ENCODE data around the gene OR2AT4.
"Not testable (repeated sequence)": the region's sequence is repeated elsewhere in the genome, so short reads cannot be mapped to it uniquely, and the experiment has no call there.

Gene OR2AT4

GRCh38 chr11:75101424-75102128 is 4.9 kb upstream of the OR2AT4 start:
- no peaks in the 10 kb centered on the region for H3K9me3 ChIP-seq (replicated peaks; ENCODE audit: low read length)
- H3K4me2 ChIP-seq (ENCODE audit: low read length) = no peak overlapping the region
- H3K4me3 ChIP-seq (ENCODE audit: low read length) = no peak overlapping the region
- no peak overlapping the region for H3K9ac ChIP-seq (ENCODE audit: low read depth, low read length)
- peaks cover 9% of the 10 kb centered on the region for H3K27me3 ChIP-seq (ENCODE audit: control insufficient read depth, insufficient read depth, low read length)
- no peaks in the 10 kb centered on the region for H3K36me3 ChIP-seq (ENCODE audit: insufficient read depth, low read length)
- peaks cover 24% of the 10 kb centered on the region for H3K4me1 ChIP-seq (ENCODE audit: control insufficient read depth, insufficient read depth, low read length)

DNA sequence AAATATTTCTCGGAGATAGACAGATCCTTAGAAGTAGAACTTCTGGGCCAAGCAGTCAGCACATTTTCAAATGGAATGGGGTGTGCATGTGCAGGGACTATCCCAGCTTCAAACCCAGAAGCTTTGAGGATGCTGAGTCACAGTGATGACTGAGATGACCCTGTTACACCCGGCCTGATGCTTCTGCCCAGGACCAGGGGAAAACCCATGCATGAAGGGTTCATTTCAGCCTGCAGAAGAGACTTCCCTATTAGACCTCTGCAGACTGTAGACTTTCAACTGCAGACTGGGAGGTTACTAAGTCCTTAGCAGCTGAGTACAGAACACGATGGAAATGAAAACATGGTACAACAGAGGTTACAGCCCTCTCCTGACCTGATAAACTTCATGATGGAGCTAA is 3.6 kb upstream of the OR2AT4 start:
- no peaks in the 10 kb centered on the region for H3K36me3 ChIP-seq (ENCODE audit: insufficient read depth, low read length)
- no peak overlapping the region for H3K4me3 ChIP-seq (ENCODE audit: low read length)
- H3K9me3 ChIP-seq (replicated peaks; ENCODE audit: low read length) = no peaks in the 10 kb centered on the region
- H3K9ac ChIP-seq (ENCODE audit: low read depth, low read length) = no peak overlapping the region
- peaks cover 19% of the 10 kb centered on the region for H3K4me1 ChIP-seq (ENCODE audit: control insufficient read depth, insufficient read depth, low read length)
- H3K4me2 ChIP-seq (ENCODE audit: low read length) = no peak overlapping the region
- peaks cover 18% of the 10 kb centered on the region for H3K27me3 ChIP-seq (ENCODE audit: control insufficient read depth, insufficient read depth, low read length)

- Histone ChIP-seq H3K4me3 (ENCODE audit: low read length) (no peak overlapping the region), H3K9me3 (replicated peaks; ENCODE audit: low read length) (no peaks in the 10 kb centered on the region), H3K27me3 (ENCODE audit: control insufficient read depth, insufficient read depth, low read length) (peaks cover 24% of the 10 kb centered on the region), H3K9ac (ENCODE audit: low read depth, low read length) (no peak overlapping the region), H3K36me3 (ENCODE audit: insufficient read depth, low read length) (no peaks in the 10 kb centered on the region), H3K4me2 (ENCODE audit: low read length) (no peak overlapping the region), H3K4me1 (ENCODE audit: control insufficient read depth, insufficient read depth, low read length) (peaks cover 17% of the 10 kb centered on the region)
Measured at GRCh38 chr11:75099635-75100034, 3.0 kb upstream of the OR2AT4 start.

DNA sequence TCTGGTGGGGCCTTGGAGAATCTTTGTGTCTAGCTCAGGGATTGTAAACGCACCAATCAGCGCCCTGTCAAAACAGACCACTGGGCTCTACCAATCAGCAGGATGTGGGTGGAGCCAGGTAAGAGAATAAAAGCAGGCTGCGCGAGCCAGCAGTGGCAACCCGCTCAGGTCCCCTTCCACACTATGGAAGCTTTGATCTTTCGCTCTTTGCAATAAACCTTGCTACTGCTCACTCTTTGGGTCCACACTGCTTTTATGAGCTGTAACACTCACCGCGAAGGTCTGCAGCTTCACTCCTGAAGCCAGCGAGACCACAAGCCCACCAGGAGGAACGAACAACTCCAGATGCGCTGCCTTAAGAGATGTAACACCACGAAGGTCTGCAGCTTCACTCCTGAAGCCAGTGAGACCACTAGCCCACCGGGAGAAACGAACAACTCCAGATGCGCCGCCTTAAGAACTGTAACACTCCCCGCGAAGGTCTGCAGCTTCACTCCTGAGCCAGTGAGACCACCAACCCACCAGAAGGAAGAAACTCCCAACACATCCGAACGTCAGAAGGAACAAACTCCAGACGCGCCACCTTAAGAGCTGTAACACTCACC is 2.3 kb upstream of the OR2AT4 start:
- H3K9ac ChIP-seq (ENCODE audit: low read depth, low read length); H3K4me2 ChIP-seq (ENCODE audit: low read length); H3K36me3 ChIP-seq (ENCODE audit: insufficient read depth, low read length); H3K9me3 ChIP-seq (replicated peaks; ENCODE audit: low read length); H3K4me3 ChIP-seq (ENCODE audit: low read length): not testable (repeated sequence)
- H3K4me1 ChIP-seq (ENCODE audit: control insufficient read depth, insufficient read depth, low read length) = peaks cover 17% of the 10 kb centered on the region
- peaks cover 30% of the 10 kb centered on the region for H3K27me3 ChIP-seq (ENCODE audit: control insufficient read depth, insufficient read depth, low read length)

GRCh38 chr11:75098181-75098580 is 1.5 kb upstream of the OR2AT4 start:
- H3K9ac ChIP-seq (ENCODE audit: low read depth, low read length); H3K4me2 ChIP-seq (ENCODE audit: low read length): not testable (repeated sequence)
- H3K27me3 ChIP-seq (ENCODE audit: control insufficient read depth, insufficient read depth, low read length) = peaks cover 32% of the 10 kb centered on the region

DNA sequence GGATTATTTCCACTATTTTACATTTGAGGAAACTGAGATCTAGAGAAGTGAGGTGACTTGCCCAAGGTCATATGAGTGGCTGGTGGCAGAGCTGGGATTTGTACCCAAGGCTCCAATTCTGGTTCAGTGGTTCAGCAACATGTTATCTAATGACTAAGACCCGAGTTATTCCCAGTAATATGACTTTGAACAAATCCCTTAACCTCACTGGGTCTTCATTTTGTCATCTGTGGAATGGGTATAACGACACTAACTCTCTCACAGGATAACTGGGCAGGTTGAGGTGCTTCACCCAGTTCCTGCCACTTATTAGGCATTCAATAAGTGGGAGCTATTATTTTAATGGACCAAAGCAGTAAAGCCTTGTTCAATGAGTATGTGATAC is 489 bp upstream of the OR2AT4 start:
- Histone ChIP-seq H3K36me3 (ENCODE audit: insufficient read depth, low read length) (no peaks in the 10 kb centered on the region), H3K27me3 (ENCODE audit: control insufficient read depth, insufficient read depth, low read length) (peaks cover 34% of the 10 kb centered on the region), H3K9ac (ENCODE audit: low read depth, low read length) (no peak overlapping the region), H3K9me3 (replicated peaks; ENCODE audit: low read length) (no peaks in the 10 kb centered on the region), H3K4me1 (ENCODE audit: control insufficient read depth, insufficient read depth, low read length) (peaks cover 9% of the 10 kb centered on the region), H3K4me3 (ENCODE audit: low read length) (no peak overlapping the region), H3K4me2 (ENCODE audit: low read length) (no peak overlapping the region)

More at GRCh38 chr11:75098181-75098580, 1.5 kb upstream of the OR2AT4 start:
- not testable (repeated sequence) for H3K4me3 ChIP-seq (ENCODE audit: low read length); H3K36me3 ChIP-seq (ENCODE audit: insufficient read depth, low read length); H3K9me3 ChIP-seq (replicated peaks; ENCODE audit: low read length)
- peaks cover 10% of the 10 kb centered on the region for H3K4me1 ChIP-seq (ENCODE audit: control insufficient read depth, insufficient read depth, low read length)

DNA sequence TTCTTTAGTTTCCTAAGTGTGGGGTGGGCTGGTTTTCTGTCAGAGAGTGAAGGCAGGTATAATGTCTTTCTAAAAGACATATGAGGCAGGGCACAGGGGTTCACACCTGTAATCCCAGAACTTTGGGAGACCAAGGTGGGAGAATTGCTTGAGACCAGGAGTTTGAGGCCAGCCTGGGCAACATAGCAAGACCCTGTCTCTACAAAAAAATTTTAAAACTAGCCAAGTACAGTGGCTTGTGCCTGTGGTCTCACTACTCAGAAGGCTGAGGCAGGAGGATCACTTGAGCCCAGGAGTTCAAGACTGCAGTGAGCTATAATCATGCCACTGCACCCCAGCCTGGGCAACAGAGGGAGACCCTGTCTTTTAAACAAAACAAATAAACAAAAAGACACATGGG is 2.3 kb downstream of the OR2AT4 start:
- not testable (repeated sequence) for H3K9ac ChIP-seq (ENCODE audit: low read depth, low read length); H3K9me3 ChIP-seq (replicated peaks; ENCODE audit: low read length); H3K4me3 ChIP-seq (ENCODE audit: low read length); H3K36me3 ChIP-seq (ENCODE audit: insufficient read depth, low read length); H3K4me2 ChIP-seq (ENCODE audit: low read length); H3K4me1 ChIP-seq (ENCODE audit: control insufficient read depth, insufficient read depth, low read length)
- H3K27me3 ChIP-seq (ENCODE audit: control insufficient read depth, insufficient read depth, low read length) = peaks cover 44% of the 10 kb centered on the region

- Histone ChIP-seq H3K36me3 (ENCODE audit: insufficient read depth, low read length) (no peaks in the 10 kb centered on the region), H3K9me3 (replicated peaks; ENCODE audit: low read length) (peaks cover 5% of the 10 kb centered on the region), H3K27me3 (ENCODE audit: control insufficient read depth, insufficient read depth, low read length) (peaks cover 57% of the 10 kb centered on the region), H3K4me2 (ENCODE audit: low read length) (no peak overlapping the region), H3K4me3 (ENCODE audit: low read length) (no peak overlapping the region), H3K9ac (ENCODE audit: low read depth, low read length) (no peak overlapping the region), H3K4me1 (ENCODE audit: control insufficient read depth, insufficient read depth, low read length) (no peaks in the 10 kb centered on the region)
Measured at GRCh38 chr11:75090671-75091177, 6.0 kb downstream of the OR2AT4 start.

DNA sequence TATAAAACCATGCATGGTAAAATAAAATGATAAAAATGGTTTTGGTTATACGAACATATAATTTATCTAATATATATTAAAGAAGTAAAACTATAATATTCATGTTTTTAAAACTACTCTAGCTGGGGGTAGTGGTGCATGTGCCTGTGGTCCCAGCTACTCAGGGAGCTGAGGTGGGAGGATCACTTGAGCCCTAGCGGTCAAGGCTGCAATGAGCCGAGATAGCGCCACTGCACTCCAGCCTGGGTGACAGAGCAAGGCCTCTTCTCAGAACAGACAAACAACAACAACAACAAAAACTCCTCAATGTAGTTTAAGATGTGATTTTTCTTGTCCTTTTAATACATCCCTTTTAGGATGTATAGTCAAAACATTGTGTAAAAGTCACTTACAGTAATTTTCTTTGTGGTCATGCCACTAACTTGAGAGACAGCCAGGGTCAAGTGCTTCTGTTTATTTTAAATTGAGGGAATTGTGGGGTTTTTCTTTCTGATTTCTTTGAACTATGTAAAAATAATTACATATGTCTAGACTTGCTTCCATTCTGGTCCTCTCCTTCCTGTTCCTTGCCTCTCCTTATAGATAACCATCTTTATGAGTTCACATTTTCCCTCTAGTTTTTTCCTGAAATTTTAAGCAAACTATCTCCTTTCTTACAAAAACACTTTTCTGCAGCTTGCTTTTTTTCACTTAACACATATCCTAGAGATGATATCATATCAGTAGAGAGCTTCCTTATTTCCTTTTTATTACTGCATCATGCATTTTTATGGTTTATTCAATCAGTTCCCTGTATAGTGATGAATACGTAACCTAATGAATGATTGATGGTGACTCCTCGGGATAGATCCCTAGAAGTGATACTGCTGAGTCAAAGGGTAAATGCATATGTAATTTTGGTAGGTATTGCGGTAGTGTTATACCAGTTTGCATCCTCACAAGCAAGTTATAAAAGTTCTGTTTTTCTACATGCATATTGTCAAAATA is 9.1 kb downstream of the OR2AT4 start:
- Histone ChIP-seq H3K9me3 (replicated peaks; ENCODE audit: low read length) (peaks cover 5% of the 10 kb centered on the region), H3K9ac (ENCODE audit: low read depth, low read length) (no peak overlapping the region), H3K36me3 (ENCODE audit: insufficient read depth, low read length) (no peaks in the 10 kb centered on the region), H3K27me3 (ENCODE audit: control insufficient read depth, insufficient read depth, low read length) (peaks cover 59% of the 10 kb centered on the region), H3K4me1 (ENCODE audit: control insufficient read depth, insufficient read depth, low read length) (no peaks in the 10 kb centered on the region), H3K4me3 (ENCODE audit: low read length) (no peak overlapping the region), H3K4me2 (ENCODE audit: low read length) (no peak overlapping the region)

DNA sequence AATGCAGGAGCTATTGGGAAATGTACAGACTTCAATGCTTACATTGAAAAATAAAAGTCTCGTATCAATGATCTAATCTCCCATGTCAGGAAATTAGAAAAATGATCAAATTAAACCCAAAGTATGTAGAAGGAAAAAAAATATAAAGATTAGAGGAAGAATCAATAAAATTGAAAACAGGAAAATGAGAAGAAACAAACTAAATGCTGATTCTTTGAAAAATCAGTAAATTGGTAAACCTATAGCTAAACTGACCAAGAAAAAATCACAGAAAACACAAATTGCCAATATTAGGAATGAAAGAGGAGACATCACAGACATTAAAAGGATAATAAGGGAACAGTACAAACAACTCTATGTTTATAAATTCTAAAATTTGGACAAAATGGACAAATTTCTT is 11.8 kb downstream of the OR2AT4 start:
- Histone ChIP-seq H3K9ac (ENCODE audit: low read depth, low read length) (no peak overlapping the region), H3K27me3 (ENCODE audit: control insufficient read depth, insufficient read depth, low read length) (peaks cover 50% of the 10 kb centered on the region), H3K4me3 (ENCODE audit: low read length) (no peak overlapping the region), H3K9me3 (replicated peaks; ENCODE audit: low read length) (no peaks in the 10 kb centered on the region), H3K4me1 (ENCODE audit: control insufficient read depth, insufficient read depth, low read length) (no peaks in the 10 kb centered on the region), H3K36me3 (ENCODE audit: insufficient read depth, low read length) (no peaks in the 10 kb centered on the region), H3K4me2 (ENCODE audit: low read length) (no peak overlapping the region)

- no peak overlapping the region for H3K4me2 ChIP-seq (ENCODE audit: low read length)
- no peaks in the 10 kb centered on the region for H3K36me3 ChIP-seq (ENCODE audit: insufficient read depth, low read length)
- H3K9ac ChIP-seq (ENCODE audit: low read depth, low read length) = no peak overlapping the region
- no peaks in the 10 kb centered on the region for H3K9me3 ChIP-seq (replicated peaks; ENCODE audit: low read length)
- H3K4me3 ChIP-seq (ENCODE audit: low read length) = no peak overlapping the region
- H3K4me1 ChIP-seq (ENCODE audit: control insufficient read depth, insufficient read depth, low read length) = no peaks in the 10 kb centered on the region
- H3K27me3 ChIP-seq (ENCODE audit: control insufficient read depth, insufficient read depth, low read length) = peaks cover 41% of the 10 kb centered on the region
Measured at GRCh38 chr11:75083217-75083605, 13.5 kb downstream of the OR2AT4 start.

Measured in skeletal muscle satellite cell (primary cell).